ENCODE data around the gene WNK3. TPM values are rescaled to one million over a fixed set of nuclear protein-coding genes. Genes with fewer than 3 reads are reported as not detected.

WNK3 gene
- total RNA-seq, 2 experiments from 2014 or later: 0.17 TPM; not detected in 1

- no peak overlapping the region for H3K4me3 ChIP-seq (ENCODE audit: low read depth, low read length, poor library complexity, severe bottlenecking)
- intact Hi-C loops (cut with micrococcal nuclease; ENCODE audit: unreplicated experiment): no loop called here
- H2AFZ ChIP-seq (ENCODE audit: low read length): no peak overlapping the region
- no peaks in the 10 kb centered on the region for H3K4me1 ChIP-seq (ENCODE audit: insufficient read depth, low read length, poor library complexity, severe bottlenecking)
- ChIA-PET POLR2A (interaction anchor here (0.6 kb wide), 1 partner anchor 1088 kb away, joined by 3 read pairs; no protein-coding TSS in a partner anchor), CTCF (ENCODE audit: unreplicated experiment) (no interaction called here)
- no peaks in the 10 kb centered on the region for H3K79me2 ChIP-seq (ENCODE audit: insufficient read depth, low read depth, low read length)
- H3K27ac ChIP-seq (ENCODE audit: low read depth, low read length, poor library complexity, severe bottlenecking): no peak overlapping the region
- DNase-seq (ENCODE audit: low spot score): no peak
- BruUV-seq (replicated peaks): no TSS peak
- H3K36me3 ChIP-seq (ENCODE audit: insufficient read depth, low read length): no peaks in the 10 kb centered on the region
- H3K4me2 ChIP-seq (ENCODE audit: low read length): no peak overlapping the region
- TF ChIP-seq EZH2phosphoT487 (IDR thresholded peaks at IDR 0.05; ENCODE audit: borderline replicate concordance, low read depth, low read length) (no peak), CTCF (conservative IDR thresholded peaks at IDR 0.05; ENCODE audit: low read length) (no peak)
- H3K9me3 ChIP-seq (ENCODE audit: low read length): no peaks in the 10 kb centered on the region
- no peaks in the 10 kb centered on the region for H4K20me1 ChIP-seq (ENCODE audit: insufficient read depth, low read length)
- H3K9me2 ChIP-seq (ENCODE audit: insufficient read depth, low read length): no peaks in the 10 kb centered on the region
These were observed 56.3 kb downstream of the WNK3 start for GRCh38 chrX:54301516-54301915.

- Histone ChIP-seq H4K20me1 (ENCODE audit: insufficient read depth, low read length) (no peaks in the 10 kb centered on the region), H3K27ac (ENCODE audit: low read depth, low read length, poor library complexity, severe bottlenecking) (no peak overlapping the region), H3K9me3 (ENCODE audit: low read length) (no peaks in the 10 kb centered on the region), H3K79me2 (ENCODE audit: insufficient read depth, low read depth, low read length) (no peaks in the 10 kb centered on the region), H3K36me3 (ENCODE audit: insufficient read depth, low read length) (no peaks in the 10 kb centered on the region), H3K4me2 (ENCODE audit: low read length) (no peak overlapping the region), H3K4me3 (ENCODE audit: low read depth, low read length, poor library complexity, severe bottlenecking) (no peak overlapping the region), H2AFZ (ENCODE audit: low read length) (no peak overlapping the region), H3K9me2 (ENCODE audit: insufficient read depth, low read length) (no peaks in the 10 kb centered on the region), H3K4me1 (ENCODE audit: insufficient read depth, low read length, poor library complexity, severe bottlenecking) (no peaks in the 10 kb centered on the region)
- DNase-seq (ENCODE audit: low spot score): no peak
- ChIA-PET CTCF (ENCODE audit: unreplicated experiment) (no interaction called here), POLR2A (no interaction called here)
- TF ChIP-seq CTCF (conservative IDR thresholded peaks at IDR 0.05; ENCODE audit: low read length) (no peak), EZH2phosphoT487 (IDR thresholded peaks at IDR 0.05; ENCODE audit: borderline replicate concordance, low read depth, low read length) (no peak)
- no TSS peak for BruUV-seq (replicated peaks)
- intact Hi-C loops (cut with micrococcal nuclease; ENCODE audit: unreplicated experiment): no loop called here
These were observed 63.5 kb downstream of the WNK3 start for GRCh38 chrX:54294306-54294705.

GRCh38 chrX:54292755-54293154, 65.1 kb downstream of the WNK3 start:
- intact Hi-C loops (cut with micrococcal nuclease; ENCODE audit: unreplicated experiment): no loop called here
- no TSS peak for BruUV-seq (replicated peaks)
- no peaks in the 10 kb centered on the region for H4K20me1 ChIP-seq (ENCODE audit: insufficient read depth, low read length)
- no peak overlapping the region for H2AFZ ChIP-seq (ENCODE audit: low read length)
- H3K27ac ChIP-seq (ENCODE audit: low read depth, low read length, poor library complexity, severe bottlenecking): no peak overlapping the region
- no peak for DNase-seq (ENCODE audit: low spot score)
- no peaks in the 10 kb centered on the region for H3K4me1 ChIP-seq (ENCODE audit: insufficient read depth, low read length, poor library complexity, severe bottlenecking)
- H3K9me2 ChIP-seq (ENCODE audit: insufficient read depth, low read length): no peaks in the 10 kb centered on the region
- H3K4me2 ChIP-seq (ENCODE audit: low read length): no peak overlapping the region
- no peak overlapping the region for H3K4me3 ChIP-seq (ENCODE audit: low read depth, low read length, poor library complexity, severe bottlenecking)
- ChIA-PET POLR2A (no interaction called here), CTCF (ENCODE audit: unreplicated experiment) (no interaction called here)
- no peak for TF ChIP-seq CTCF (conservative IDR thresholded peaks at IDR 0.05; ENCODE audit: low read length)
- no peak for TF ChIP-seq EZH2phosphoT487 (IDR thresholded peaks at IDR 0.05; ENCODE audit: borderline replicate concordance, low read depth, low read length)
- H3K79me2 ChIP-seq (ENCODE audit: insufficient read depth, low read depth, low read length): no peaks in the 10 kb centered on the region
- no peaks in the 10 kb centered on the region for H3K36me3 ChIP-seq (ENCODE audit: insufficient read depth, low read length)
- no peaks in the 10 kb centered on the region for H3K9me3 ChIP-seq (ENCODE audit: low read length)
